ENCODE measurements around the gene PPM1M.

The PPM1M gene

GRCh38 chr3:52230461-52230860 is 15.1 kb upstream of the PPM1M start:
- no peak for DNase-seq (ENCODE audit: low read depth in 1 of 2, low spot score in 1 of 2)

- no peak for DNase-seq (ENCODE audit: low read depth in 1 of 2, low spot score in 1 of 2)
Observed at GRCh38 chr3:52230889-52231499, 14.6 kb upstream of the PPM1M start.

- DNase-seq (ENCODE audit: low read depth in 1 of 2, low spot score in 1 of 2), result peak; percentile 79 to 89
Observed at GRCh38 chr3:52231502-52232278, 13.9 kb upstream of the PPM1M start.

GRCh38 chr3:52232279-52233107 is 13.1 kb upstream of the PPM1M start:
- no peak for DNase-seq (ENCODE audit: low read depth in 1 of 2, low spot score in 1 of 2)

GRCh38 chr3:52233108-52233591 is 12.4 kb upstream of the PPM1M start:
- no peak for DNase-seq (ENCODE audit: low read depth in 1 of 2, low spot score in 1 of 2)

- DNase-seq (ENCODE audit: low read depth in 1 of 2, low spot score in 1 of 2), result no peak
Observed at GRCh38 chr3:52233968-52234367, 11.6 kb upstream of the PPM1M start.

- DNase-seq (ENCODE audit: low read depth in 1 of 2, low spot score in 1 of 2), result no peak
Observed at GRCh38 chr3:52234516-52235447, 10.8 kb upstream of the PPM1M start.

GRCh38 chr3:52236424-52236886 is 9.1 kb upstream of the PPM1M start:
- DNase-seq (ENCODE audit: low read depth in 1 of 2, low spot score in 1 of 2), result no peak

- DNase-seq (ENCODE audit: low read depth in 1 of 2, low spot score in 1 of 2), result no peak
Observed at GRCh38 chr3:52237006-52237656, 8.4 kb upstream of the PPM1M start.

- DNase-seq (ENCODE audit: low read depth in 1 of 2, low spot score in 1 of 2), result no peak
Observed at GRCh38 chr3:52237657-52238172, 7.8 kb upstream of the PPM1M start.

- DNase-seq (ENCODE audit: low read depth in 1 of 2, low spot score in 1 of 2), result no peak
Observed at GRCh38 chr3:52238193-52238760, 7.3 kb upstream of the PPM1M start.

GRCh38 chr3:52238761-52239701 is 6.5 kb upstream of the PPM1M start, which contains the start of gene TWF2:
Gene TWF2, minus strand, starts transcription at chr3:52239158. Its CDS starts 142 bp downstream, at chr3:52239016.
- peak; percentile 77 to 84 for DNase-seq (ENCODE audit: low read depth in 1 of 2, low spot score in 1 of 2)

- DNase-seq (ENCODE audit: low read depth in 1 of 2, low spot score in 1 of 2), result no peak
Observed at GRCh38 chr3:52240059-52240885, 5.3 kb upstream of the PPM1M start.

GRCh38 chr3:52240886-52241370 is 4.6 kb upstream of the PPM1M start:
- DNase-seq (ENCODE audit: low read depth in 1 of 2, low spot score in 1 of 2), result no peak

- DNase-seq (ENCODE audit: low read depth in 1 of 2, low spot score in 1 of 2), result no peak
Observed at GRCh38 chr3:52242039-52242438, 3.5 kb upstream of the PPM1M start.

- DNase-seq (ENCODE audit: low read depth in 1 of 2, low spot score in 1 of 2), result no peak
Observed at GRCh38 chr3:52243791-52244628, 1.5 kb upstream of the PPM1M start.

All from stimulated activated CD4-positive, alpha-beta T cell treated with anti-CD3 and anti-CD28 coated beads, Interleukin-15, amount 100 ng/mL, for 1 hour (primary cell).